Medulla oblongata (tissue), 1 donor: ENCODE results near the gene LONP2.
A peak's percentile ranks its signal among the peaks of the same experiment; 100 is the strongest.

Experiments used
- DNase-seq: peaks from one replicate; pipeline ENCODE4 v3.0.0-alpha.2; 2015; ENCODE audit errors: extremely low spot score

The LONP2 gene

GRCh38 chr16:48244080-48244862 is at the start of gene LONP2:
Gene LONP2 (plus strand): TSS chr16:48244300. CDS start chr16:48244389, 89 bp downstream.
- DNase-seq = peak; percentile 94

GRCh38 chr16:48194828-48195556 is 49.1 kb upstream of the LONP2 start:
- no peak for DNase-seq

GRCh38 chr16:48197294-48197693 is 46.8 kb upstream of the LONP2 start:
- DNase-seq = no peak

- DNase-seq = peak; percentile 6
These were observed 42.4 kb upstream of the LONP2 start for GRCh38 chr16:48201515-48202201.

GRCh38 chr16:48203974-48204824 is 39.9 kb upstream of the LONP2 start:
- DNase-seq = no peak

- no peak for DNase-seq
These were observed 39.3 kb upstream of the LONP2 start for GRCh38 chr16:48204825-48205151.

GRCh38 chr16:48206594-48207242 is 37.4 kb upstream of the LONP2 start:
- no peak for DNase-seq

- no peak for DNase-seq
These were observed 33.4 kb upstream of the LONP2 start for GRCh38 chr16:48210747-48211146.

GRCh38 chr16:48212033-48212432 is 32.1 kb upstream of the LONP2 start:
- no peak for DNase-seq

- no peak for DNase-seq
These were observed 28.4 kb upstream of the LONP2 start for GRCh38 chr16:48215738-48216137.

- no peak for DNase-seq
These were observed 26.4 kb upstream of the LONP2 start for GRCh38 chr16:48217708-48218107.

- no peak for DNase-seq
These were observed 25.6 kb upstream of the LONP2 start for GRCh38 chr16:48218473-48218872.

GRCh38 chr16:48220891-48221290 is 23.2 kb upstream of the LONP2 start:
- DNase-seq = no peak

GRCh38 chr16:48223490-48223889 is 20.6 kb upstream of the LONP2 start:
- DNase-seq = no peak

GRCh38 chr16:48225456-48225855 is 18.6 kb upstream of the LONP2 start:
- no peak for DNase-seq

GRCh38 chr16:48231727-48232492 is 12.2 kb upstream of the LONP2 start:
- peak; percentile 62 for DNase-seq

- no peak for DNase-seq
These were observed 11.5 kb upstream of the LONP2 start for GRCh38 chr16:48232493-48233040.

GRCh38 chr16:48234630-48235029 is 9.5 kb upstream of the LONP2 start:
- DNase-seq = no peak

GRCh38 chr16:48235058-48235555 is 9.0 kb upstream of the LONP2 start:
- DNase-seq = no peak

- DNase-seq = no peak
These were observed 8.5 kb upstream of the LONP2 start for GRCh38 chr16:48235556-48236136.
